Caco-2 (cell line): Measurements from ENCODE around the gene PAPPA. TPM values are rescaled to one million over a fixed set of nuclear protein-coding genes. Genes with fewer than 3 reads are reported as not detected.

Experiments
- BruUV-seq: library from RNA; stranded (reverse); fragments of 400-500 nt; replicated peaks from 2 replicates; lab custom pipeline; 2021; lab: Mats Ljungman, UMichigan
- CTCF ChIA-PET: fragments of 300-600 bp; sonication (Branson Sonifier 250); formaldehyde crosslinking; loops from one replicate; lab custom pipeline; 2022; ENCODE audit warnings: antibody characterized with exemption; lab: Charles Lee
- POLR2A ChIA-PET: fragments of 300-600 bp; sonication (Branson Sonifier 250); formaldehyde crosslinking; loops from one replicate; lab custom pipeline; 2022; ENCODE audit warnings: antibody characterized with exemption; lab: Charles Lee
- DNase-seq, 2 experiments: peaks; one replicate each; pipeline versions ENCODE4 v3.0.0 to v3.0.0-alpha.2; 2020 to 2022
- H3K27me3 ChIP-seq: replicated peaks from 2 replicates; pipeline ENCODE4 v1.6.0; 2011; ENCODE audit warnings: low read length; ENCODE audit not compliant: control insufficient read depth, insufficient read depth
- H3K36me3 ChIP-seq: 2 replicates; pipeline ENCODE4 v1.5.1; 2011; ENCODE audit warnings: low read length; ENCODE audit not compliant: control insufficient read depth, insufficient read depth
- H3K4me1 ChIP-seq: fragments of 250-450 bp; sonication (Bioruptor Pico); 2 replicates; pipeline ENCODE4 v1.5.1; 2020; ENCODE audit warnings: mild to moderate bottlenecking
- H3K4me3 ChIP-seq: 2 replicates; pipeline ENCODE4 v1.5.1; 2011; ENCODE audit warnings: low read depth, mild to moderate bottlenecking, control low read depth, low read length
- H3K9me3 ChIP-seq: fragments of 250-450 bp; sonication (Bioruptor Pico); 2 replicates; pipeline ENCODE4 v1.5.1; 2020; ENCODE audit warnings: mild to moderate bottlenecking, moderate library complexity
- H3K27ac Mint-ChIP-seq: one replicate; pipeline ENCODE4 v1.8.0; 2022; ENCODE audit warnings: mixed read lengths; ENCODE audit not compliant: unreplicated experiment
- H3K27me3 Mint-ChIP-seq: one replicate; pipeline ENCODE4 v1.8.0; 2022; ENCODE audit warnings: mixed read lengths; ENCODE audit not compliant: insufficient read depth, unreplicated experiment
- H3K36me3 Mint-ChIP-seq: one replicate; pipeline ENCODE4 v1.8.0; 2022; ENCODE audit warnings: mild to moderate bottlenecking, mixed read lengths; ENCODE audit not compliant: insufficient read depth, unreplicated experiment
- H3K4me1 Mint-ChIP-seq: one replicate; pipeline ENCODE4 v1.8.0; 2022; ENCODE audit warnings: low read depth, mixed read lengths; ENCODE audit not compliant: unreplicated experiment
- H3K4me3 Mint-ChIP-seq: one replicate; pipeline ENCODE4 v1.8.0; 2022; ENCODE audit warnings: mild to moderate bottlenecking, moderate library complexity, mixed read lengths; ENCODE audit not compliant: unreplicated experiment
- H3K9me3 Mint-ChIP-seq: one replicate; pipeline ENCODE4 v1.8.0; 2022; ENCODE audit warnings: mixed read lengths; ENCODE audit not compliant: unreplicated experiment
- CTCF ChIP-seq, 2 experiments: fragments of 200-600 bp in 1 of 2; IDR thresholded peaks; 1 replicate in 1 of 2; 2 replicates in 1 of 2; pipeline versions ENCODE4 v1.5.1 to v1.8.0; 2011 to 2022; ENCODE audit warnings: antibody characterized with exemption in 1 of 2, control low read depth in 1 of 2, inconsistent platforms in 1 of 2, low read depth in 1 of 2, low read length in 1 of 2, mild to moderate bottlenecking in 1 of 2, moderate library complexity in 1 of 2; ENCODE audit not compliant: insufficient read depth in 1 of 2, severe bottlenecking in 1 of 2, unreplicated experiment in 1 of 2
- intact Hi-C: fragments of 100-400 bp; cut with micrococcal nuclease; formaldehyde crosslinking; loops from one replicate; pipeline ENCODE4 v1.10.0; 2022; ENCODE audit not compliant: unreplicated experiment
- total RNA-seq: library from RNA; stranded (reverse); gene quantifications from 2 replicates; pipeline ENCODE4 v1.2.3, GENCODE V29; 2022

The PAPPA gene
- total RNA-seq, 1 experiment from 2014 or later: not detected

- Histone ChIP-seq H3K4me1 (no peaks in the 10 kb centered on the region), H3K4me3 (no peak overlapping the region), H3K36me3 (no peaks in the 10 kb centered on the region), H3K27me3 (no peaks in the 10 kb centered on the region), H3K9me3 (no peaks in the 10 kb centered on the region)
- no peak for TF ChIP-seq CTCF (IDR thresholded peaks at IDR 0.05; ENCODE audit: insufficient read depth in 1 of 2, low read depth in 1 of 2, low read length in 1 of 2, severe bottlenecking in 1 of 2, unreplicated experiment in 1 of 2)
- Mint-ChIP-seq H3K36me3 (no peaks in the 10 kb centered on the region), H3K27ac (no peak overlapping the region), H3K4me3 (no peak overlapping the region), H3K27me3 (peaks cover 10% of the 10 kb centered on the region), H3K9me3 (no peaks in the 10 kb centered on the region), H3K4me1 (no peaks in the 10 kb centered on the region)
- no TSS peak for BruUV-seq
- intact Hi-C loops: no loop called here
- DNase-seq: no peak
- ChIA-PET POLR2A (no interaction called here), CTCF (no interaction called here)
Observed at GRCh38 chr9:116193636-116194035, 40.0 kb downstream of the PAPPA start.

- no peaks in the 10 kb centered on the region for H3K36me3 ChIP-seq
- H3K36me3 Mint-ChIP-seq: no peaks in the 10 kb centered on the region
- DNase-seq: no peak
- H3K4me1 ChIP-seq: no peaks in the 10 kb centered on the region
- H3K4me3 Mint-ChIP-seq: no peak overlapping the region
- no peaks in the 10 kb centered on the region for H3K4me1 Mint-ChIP-seq
- peaks cover 16% of the 10 kb centered on the region for H3K27me3 Mint-ChIP-seq
- H3K4me3 ChIP-seq: no peak overlapping the region
- POLR2A ChIA-PET: no interaction called here
- no TSS peak for BruUV-seq
- H3K27me3 ChIP-seq: no peaks in the 10 kb centered on the region
- TF ChIP-seq CTCF (IDR thresholded peaks at IDR 0.05; ENCODE audit: insufficient read depth in 1 of 2, low read depth in 1 of 2, low read length in 1 of 2, severe bottlenecking in 1 of 2, unreplicated experiment in 1 of 2): no peak
- intact Hi-C loops: no loop called here
- H3K27ac Mint-ChIP-seq: no peak overlapping the region
- CTCF ChIA-PET: no interaction called here
- H3K9me3 ChIP-seq: no peaks in the 10 kb centered on the region
- H3K9me3 Mint-ChIP-seq: no peaks in the 10 kb centered on the region
Observed at GRCh38 chr9:116196806-116197205, 43.2 kb downstream of the PAPPA start.

- Histone ChIP-seq H3K4me1 (no peaks in the 10 kb centered on the region), H3K36me3 (no peaks in the 10 kb centered on the region), H3K4me3 (no peak overlapping the region), H3K27me3 (no peaks in the 10 kb centered on the region; the same call in 1 of the 2 replicates), H3K9me3 (no peaks in the 10 kb centered on the region)
- no peak for DNase-seq
- POLR2A ChIA-PET: no interaction called here
- Mint-ChIP-seq H3K27me3 (peaks cover 15% of the 10 kb centered on the region), H3K36me3 (no peaks in the 10 kb centered on the region), H3K4me3 (no peak overlapping the region), H3K27ac (no peak overlapping the region), H3K9me3 (no peaks in the 10 kb centered on the region), H3K4me1 (no peaks in the 10 kb centered on the region)
- CTCF ChIA-PET: no interaction called here
- BruUV-seq: no TSS peak
- intact Hi-C loops: no loop called here
- TF ChIP-seq CTCF (IDR thresholded peaks at IDR 0.05; ENCODE audit: insufficient read depth in 1 of 2, low read depth in 1 of 2, low read length in 1 of 2, severe bottlenecking in 1 of 2, unreplicated experiment in 1 of 2): no peak
Observed at GRCh38 chr9:116198344-116198743, 44.8 kb downstream of the PAPPA start.
